ENCODE data around the gene APOL3.
"Not testable (repeated sequence)": the region's sequence is repeated elsewhere in the genome, so short reads cannot be mapped to it uniquely, and the experiment has no call there.

Gene APOL3

GRCh38 chr22:36131907-36132306, 28.6 kb downstream of the APOL3 start:
- DNase-seq = no peak

GRCh38 chr22:36129486-36130388, 30.8 kb downstream of the APOL3 start:
- no peak for DNase-seq

- DNase-seq = no peak
Measured at GRCh38 chr22:36129071-36129470, 31.5 kb downstream of the APOL3 start.

- no peak for DNase-seq
Measured at GRCh38 chr22:36125994-36126531, 34.5 kb downstream of the APOL3 start.

- no peak for DNase-seq
Measured at GRCh38 chr22:36125434-36125833, 35.1 kb downstream of the APOL3 start.

- DNase-seq = no peak
Measured at GRCh38 chr22:36124666-36125065, 35.9 kb downstream of the APOL3 start.

- DNase-seq = peak; percentile 77 to 90 (median 88)
Measured at GRCh38 chr22:36123673-36124630, 36.6 kb downstream of the APOL3 start.

- DNase-seq = not testable (repeated sequence)
Measured at GRCh38 chr22:36120621-36121351, 39.8 kb downstream of the APOL3 start.

GRCh38 chr22:36117053-36117554, 43.5 kb downstream of the APOL3 start:
- DNase-seq = no peak

- DNase-seq = no peak
Measured at GRCh38 chr22:36116127-36116526, 44.4 kb downstream of the APOL3 start.

- no peak for DNase-seq
Measured at GRCh38 chr22:36113121-36113520, 47.4 kb downstream of the APOL3 start.

GRCh38 chr22:36111316-36111715, 49.2 kb downstream of the APOL3 start:
- no peak for DNase-seq

- DNase-seq = no peak
Measured at GRCh38 chr22:36110306-36110881, 50.2 kb downstream of the APOL3 start.

- DNase-seq = no peak
Measured at GRCh38 chr22:36107436-36107835, 53.1 kb downstream of the APOL3 start.

- DNase-seq = no peak
Measured at GRCh38 chr22:36106910-36107309, 53.6 kb downstream of the APOL3 start.

GRCh38 chr22:36104988-36105387, 55.6 kb downstream of the APOL3 start:
- no peak for DNase-seq

- no peak for DNase-seq
Measured at GRCh38 chr22:36104435-36104834, 56.1 kb downstream of the APOL3 start.

GRCh38 chr22:36103891-36104290, 56.7 kb downstream of the APOL3 start:
- no peak for DNase-seq

- no peak for DNase-seq
Measured at GRCh38 chr22:36102995-36103394, 57.6 kb downstream of the APOL3 start.

- DNase-seq = no peak
Measured at GRCh38 chr22:36101756-36102155, 58.8 kb downstream of the APOL3 start.

GRCh38 chr22:36100908-36101307, 59.6 kb downstream of the APOL3 start:
- not testable (repeated sequence) for DNase-seq
